ENCODE results near the gene UBL7. TPM values are rescaled to one million over a fixed set of nuclear protein-coding genes. Genes with fewer than 3 reads are reported as not detected.

Gene UBL7
- total RNA-seq, 4 donors from 2014 or later, result 31.2 to 44.0 (median 35.2) TPM

GRCh38 chr15:74418575-74419338 is 42.2 kb downstream of the UBL7 start:
- Histone ChIP-seq H3K9me3 (no peaks in the 10 kb centered on the region), H3K36me3 (peaks cover 0 to 7% (median 0%) of the 10 kb centered on the region in 3 donors), H3K4me3 (no peak overlapping the region), H3K4me1 (peaks cover 0 to 12% (median 0%) of the 10 kb centered on the region in 3 donors), H3K27ac (no peak overlapping the region), H3K27me3 (no peaks in the 10 kb centered on the region)
- intact Hi-C loops (cut with DNase I), result no loop called here
- WGBS, 2 donors, result 46 to 63% methylated on average over 9 to 15 of the region's 16 CpGs
- TF ChIP-seq CTCF (IDR thresholded peaks at IDR 0.05), result no peak
- no peak for TF ChIP-seq POLR2A (IDR thresholded peaks at IDR 0.05)
- no peak for DNase-seq

- H3K9me3 ChIP-seq, result no peaks in the 10 kb centered on the region
- no peak overlapping the region for H3K27ac ChIP-seq
- H3K4me1 ChIP-seq, result peaks cover 0 to 12% (median 0%) of the 10 kb centered on the region in 3 donors
- no peaks in the 10 kb centered on the region for H3K27me3 ChIP-seq
- TF ChIP-seq CTCF (IDR thresholded peaks at IDR 0.05), result no peak
- no peak for TF ChIP-seq POLR2A (IDR thresholded peaks at IDR 0.05)
- intact Hi-C loops (cut with DNase I), result no loop called here
- H3K36me3 ChIP-seq, result peaks cover 0 to 7% (median 0%) of the 10 kb centered on the region in 3 donors
- WGBS, 2 donors, result 70 to 100% methylated on average over 2 to 6 of the region's 9 CpGs
- no peak overlapping the region for H3K4me3 ChIP-seq
- DNase-seq, result no peak
Observed at GRCh38 chr15:74417670-74418069, 43.3 kb downstream of the UBL7 start.

GRCh38 chr15:74417225-74417624 is 43.7 kb downstream of the UBL7 start:
- no peaks in the 10 kb centered on the region for H3K9me3 ChIP-seq
- 80% methylated on average over 2 of the region's 13 CpGs; no CpG with 5 or more reads in 1 of the 2 donors for WGBS, 2 donors
- H3K36me3 ChIP-seq, result peaks cover 0 to 7% (median 0%) of the 10 kb centered on the region in 3 donors
- H3K27me3 ChIP-seq, result no peaks in the 10 kb centered on the region
- intact Hi-C loops (cut with DNase I), result no loop called here
- H3K4me1 ChIP-seq, result peaks cover 0 to 12% (median 0%) of the 10 kb centered on the region in 3 donors
- H3K4me3 ChIP-seq, result no peak overlapping the region
- TF ChIP-seq CTCF (IDR thresholded peaks at IDR 0.05), result no peak
- no peak for TF ChIP-seq POLR2A (IDR thresholded peaks at IDR 0.05)
- DNase-seq, result no peak
- no peak overlapping the region for H3K27ac ChIP-seq

- Histone ChIP-seq H3K27me3 (no peaks in the 10 kb centered on the region), H3K36me3 (peaks cover 0 to 7% (median 0%) of the 10 kb centered on the region in 3 donors), H3K4me3 (no peak overlapping the region), H3K9me3 (no peaks in the 10 kb centered on the region), H3K4me1 (peaks cover 0 to 12% (median 0%) of the 10 kb centered on the region in 3 donors), H3K27ac (no peak overlapping the region)
- intact Hi-C loops (cut with DNase I), result no loop called here
- DNase-seq, result no peak
- WGBS, 2 donors, result 68 to 71% methylated on average over 14 of the region's 19 CpGs
- no peak for TF ChIP-seq POLR2A (IDR thresholded peaks at IDR 0.05)
- no peak for TF ChIP-seq CTCF (IDR thresholded peaks at IDR 0.05)
Observed at GRCh38 chr15:74415966-74416916, 44.7 kb downstream of the UBL7 start.
